Measurements from ENCODE around the gene BHLHE40. TPM values are rescaled to one million over a fixed set of nuclear protein-coding genes. Genes with fewer than 3 reads are reported as not detected.
A peak's percentile ranks its signal among the peaks of the same experiment; 100 is the strongest.

BHLHE40 gene
- total and polyA plus RNA-seq, 2 of the 13 experiments (the other 11 are each of a cell fraction or from before 2014, with no cell fraction given): 1.8 to 51.0 TPM

DNA sequence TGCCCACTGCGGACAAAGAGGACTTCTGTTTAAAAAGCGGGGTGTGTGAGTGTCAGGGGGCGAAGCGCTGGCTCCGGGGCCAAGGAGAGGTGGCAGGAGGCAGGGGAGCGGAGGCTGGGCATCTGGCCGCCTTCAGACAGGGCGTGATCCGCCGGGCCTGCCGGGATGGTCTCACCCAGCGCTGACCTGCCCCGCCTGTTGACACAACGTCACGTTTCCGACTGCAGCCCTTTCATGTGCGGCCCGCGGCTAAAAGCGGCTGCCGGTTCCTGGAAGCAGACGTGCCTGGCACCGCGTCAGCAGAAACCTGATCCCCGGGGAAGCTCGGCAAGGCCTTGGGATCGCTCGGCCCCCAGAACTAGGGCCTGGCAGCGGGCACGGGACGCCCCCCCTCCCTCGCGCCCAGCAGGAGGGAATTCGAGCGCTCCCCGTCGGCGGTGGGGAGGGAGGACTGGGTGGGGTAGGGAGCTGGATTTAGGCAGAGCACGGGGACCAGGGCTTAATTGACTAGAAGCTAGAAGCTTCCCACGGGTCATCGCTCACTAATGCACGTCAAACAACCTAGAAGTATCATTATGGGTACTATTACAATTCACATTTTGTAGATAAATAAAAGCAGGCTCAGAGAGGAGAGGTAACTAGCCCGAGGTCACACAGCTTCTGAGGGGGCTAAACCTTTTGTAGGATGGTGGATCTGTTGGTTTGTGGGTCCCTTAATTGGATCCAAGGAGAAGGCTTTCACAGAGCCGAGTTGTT lies 7.7 kb downstream of the BHLHE40 start (continued):
- peak; percentile 93 for TF ChIP-seq CREB1 (IDR thresholded peaks at IDR 0.05)
- TF ChIP-seq CREB1 (CRISPR knock-in tag; IDR thresholded peaks at IDR 0.05): no peak
- TF ChIP-seq BORCS8-MEF2B (CRISPR knock-in tag; IDR thresholded peaks at IDR 0.05): peak; percentile 59; the same call in 1 of the 2 replicates
- TF ChIP-seq GZF1 (CRISPR knock-in tag; IDR thresholded peaks at IDR 0.05): no peak; the same call in 1 of the 2 replicates
- TF ChIP-seq, protein P1, sequence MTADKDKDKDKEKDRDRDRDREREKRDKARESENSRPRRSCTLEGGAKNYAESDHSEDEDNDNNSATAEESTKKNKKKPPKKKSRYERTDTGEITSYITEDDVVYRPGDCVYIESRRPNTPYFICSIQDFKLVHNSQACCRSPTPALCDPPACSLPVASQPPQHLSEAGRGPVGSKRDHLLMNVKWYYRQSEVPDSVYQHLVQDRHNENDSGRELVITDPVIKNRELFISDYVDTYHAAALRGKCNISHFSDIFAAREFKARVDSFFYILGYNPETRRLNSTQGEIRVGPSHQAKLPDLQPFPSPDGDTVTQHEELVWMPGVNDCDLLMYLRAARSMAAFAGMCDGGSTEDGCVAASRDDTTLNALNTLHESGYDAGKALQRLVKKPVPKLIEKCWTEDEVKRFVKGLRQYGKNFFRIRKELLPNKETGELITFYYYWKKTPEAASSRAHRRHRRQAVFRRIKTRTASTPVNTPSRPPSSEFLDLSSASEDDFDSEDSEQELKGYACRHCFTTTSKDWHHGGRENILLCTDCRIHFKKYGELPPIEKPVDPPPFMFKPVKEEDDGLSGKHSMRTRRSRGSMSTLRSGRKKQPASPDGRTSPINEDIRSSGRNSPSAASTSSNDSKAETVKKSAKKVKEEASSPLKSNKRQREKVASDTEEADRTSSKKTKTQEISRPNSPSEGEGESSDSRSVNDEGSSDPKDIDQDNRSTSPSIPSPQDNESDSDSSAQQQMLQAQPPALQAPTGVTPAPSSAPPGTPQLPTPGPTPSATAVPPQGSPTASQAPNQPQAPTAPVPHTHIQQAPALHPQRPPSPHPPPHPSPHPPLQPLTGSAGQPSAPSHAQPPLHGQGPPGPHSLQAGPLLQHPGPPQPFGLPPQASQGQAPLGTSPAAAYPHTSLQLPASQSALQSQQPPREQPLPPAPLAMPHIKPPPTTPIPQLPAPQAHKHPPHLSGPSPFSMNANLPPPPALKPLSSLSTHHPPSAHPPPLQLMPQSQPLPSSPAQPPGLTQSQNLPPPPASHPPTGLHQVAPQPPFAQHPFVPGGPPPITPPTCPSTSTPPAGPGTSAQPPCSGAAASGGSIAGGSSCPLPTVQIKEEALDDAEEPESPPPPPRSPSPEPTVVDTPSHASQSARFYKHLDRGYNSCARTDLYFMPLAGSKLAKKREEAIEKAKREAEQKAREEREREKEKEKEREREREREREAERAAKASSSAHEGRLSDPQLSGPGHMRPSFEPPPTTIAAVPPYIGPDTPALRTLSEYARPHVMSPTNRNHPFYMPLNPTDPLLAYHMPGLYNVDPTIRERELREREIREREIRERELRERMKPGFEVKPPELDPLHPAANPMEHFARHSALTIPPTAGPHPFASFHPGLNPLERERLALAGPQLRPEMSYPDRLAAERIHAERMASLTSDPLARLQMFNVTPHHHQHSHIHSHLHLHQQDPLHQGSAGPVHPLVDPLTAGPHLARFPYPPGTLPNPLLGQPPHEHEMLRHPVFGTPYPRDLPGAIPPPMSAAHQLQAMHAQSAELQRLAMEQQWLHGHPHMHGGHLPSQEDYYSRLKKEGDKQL (CRISPR knock-in tag; IDR thresholded peaks at IDR 0.05; ENCODE audit: low read depth): peak; percentile 96
- TF ChIP-seq EZH2 (conservative IDR thresholded peaks at IDR 0.05; ENCODE audit: low read depth, low read length): no peak
- TF ChIP-seq ZNF776 (CRISPR knock-in tag; IDR thresholded peaks at IDR 0.05): no peak
- TF ChIP-seq FOXJ3 (CRISPR knock-in tag; IDR thresholded peaks at IDR 0.05; ENCODE audit: borderline replicate concordance): peak; percentile 83; the same call in 1 of the 2 replicates
- TF ChIP-seq BHLHE40 (IDR thresholded peaks at IDR 0.05; ENCODE audit: low read length): peak; percentile 100
- peak; percentile 82 for TF ChIP-seq HMG20B (CRISPR knock-in tag; conservative IDR thresholded peaks at IDR 0.05)
- no peak for TF ChIP-seq SMARCE1 (IDR thresholded peaks at IDR 0.05; ENCODE audit: borderline replicate concordance)
- TF ChIP-seq KLF11 (CRISPR knock-in tag; IDR thresholded peaks at IDR 0.05): peak; percentile 93
- TF ChIP-seq ZNF83 (CRISPR knock-in tag; IDR thresholded peaks at IDR 0.05; ENCODE audit: borderline replicate concordance): peak; percentile 91; the same call in 1 of the 2 replicates
- peak; percentile 100 for TF ChIP-seq SIX4 (CRISPR knock-in tag; IDR thresholded peaks at IDR 0.05)
- TF ChIP-seq FOXC1 (CRISPR knock-in tag; IDR thresholded peaks at IDR 0.05; ENCODE audit: borderline replicate concordance): peak; percentile 97; the same call in 1 of the 2 replicates
- TF ChIP-seq, protein P2, sequence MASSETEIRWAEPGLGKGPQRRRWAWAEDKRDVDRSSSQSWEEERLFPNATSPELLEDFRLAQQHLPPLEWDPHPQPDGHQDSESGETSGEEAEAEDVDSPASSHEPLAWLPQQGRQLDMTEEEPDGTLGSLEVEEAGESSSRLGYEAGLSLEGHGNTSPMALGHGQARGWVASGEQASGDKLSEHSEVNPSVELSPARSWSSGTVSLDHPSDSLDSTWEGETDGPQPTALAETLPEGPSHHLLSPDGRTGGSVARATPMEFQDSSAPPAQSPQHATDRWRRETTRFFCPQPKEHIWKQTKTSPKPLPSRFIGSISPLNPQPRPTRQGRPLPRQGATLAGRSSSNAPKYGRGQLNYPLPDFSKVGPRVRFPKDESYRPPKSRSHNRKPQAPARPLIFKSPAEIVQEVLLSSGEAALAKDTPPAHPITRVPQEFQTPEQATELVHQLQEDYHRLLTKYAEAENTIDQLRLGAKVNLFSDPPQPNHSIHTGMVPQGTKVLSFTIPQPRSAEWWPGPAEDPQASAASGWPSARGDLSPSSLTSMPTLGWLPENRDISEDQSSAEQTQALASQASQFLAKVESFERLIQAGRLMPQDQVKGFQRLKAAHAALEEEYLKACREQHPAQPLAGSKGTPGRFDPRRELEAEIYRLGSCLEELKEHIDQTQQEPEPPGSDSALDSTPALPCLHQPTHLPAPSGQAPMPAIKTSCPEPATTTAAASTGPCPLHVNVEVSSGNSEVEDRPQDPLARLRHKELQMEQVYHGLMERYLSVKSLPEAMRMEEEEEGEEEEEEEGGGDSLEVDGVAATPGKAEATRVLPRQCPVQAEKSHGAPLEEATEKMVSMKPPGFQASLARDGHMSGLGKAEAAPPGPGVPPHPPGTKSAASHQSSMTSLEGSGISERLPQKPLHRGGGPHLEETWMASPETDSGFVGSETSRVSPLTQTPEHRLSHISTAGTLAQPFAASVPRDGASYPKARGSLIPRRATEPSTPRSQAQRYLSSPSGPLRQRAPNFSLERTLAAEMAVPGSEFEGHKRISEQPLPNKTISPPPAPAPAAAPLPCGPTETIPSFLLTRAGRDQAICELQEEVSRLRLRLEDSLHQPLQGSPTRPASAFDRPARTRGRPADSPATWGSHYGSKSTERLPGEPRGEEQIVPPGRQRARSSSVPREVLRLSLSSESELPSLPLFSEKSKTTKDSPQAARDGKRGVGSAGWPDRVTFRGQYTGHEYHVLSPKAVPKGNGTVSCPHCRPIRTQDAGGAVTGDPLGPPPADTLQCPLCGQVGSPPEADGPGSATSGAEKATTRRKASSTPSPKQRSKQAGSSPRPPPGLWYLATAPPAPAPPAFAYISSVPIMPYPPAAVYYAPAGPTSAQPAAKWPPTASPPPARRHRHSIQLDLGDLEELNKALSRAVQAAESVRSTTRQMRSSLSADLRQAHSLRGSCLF (CRISPR knock-in tag; IDR thresholded peaks at IDR 0.05; ENCODE audit: borderline replicate concordance): no peak
- TF ChIP-seq, protein P3, sequence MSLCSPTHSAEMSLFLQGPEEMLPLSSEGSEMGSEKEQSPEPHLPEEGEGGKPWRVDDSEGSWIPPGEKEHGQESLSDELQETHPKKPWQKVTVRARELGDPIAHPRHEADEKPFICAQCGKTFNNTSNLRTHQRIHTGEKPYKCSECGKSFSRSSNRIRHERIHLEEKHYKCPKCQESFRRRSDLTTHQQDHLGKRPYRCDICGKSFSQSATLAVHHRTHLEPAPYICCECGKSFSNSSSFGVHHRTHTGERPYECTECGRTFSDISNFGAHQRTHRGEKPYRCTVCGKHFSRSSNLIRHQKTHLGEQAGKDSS (CRISPR knock-in tag; IDR thresholded peaks at IDR 0.05; ENCODE audit: borderline replicate concordance, low read depth): peak; percentile 93; the same call in 1 of the 2 replicates
- peak; percentile 83 for TF ChIP-seq YEATS2 (CRISPR knock-in tag; IDR thresholded peaks at IDR 0.05; ENCODE audit: borderline replicate concordance)
- peak; percentile 79 for TF ChIP-seq ZFY (CRISPR knock-in tag; IDR thresholded peaks at IDR 0.05)
